Neural cell (in vitro differentiated cells): ENCODE results near the gene TUBB3.

Experiments
- EP300 ChIP-seq: fragments of 450-650 bp; conservative IDR thresholded peaks from 2 replicates; pipeline ENCODE4 v1.6.1; 2014; ENCODE audit warnings: antibody characterized with exemption, mild to moderate bottlenecking, moderate library complexity; ENCODE audit not compliant: poor library complexity, severe bottlenecking
- EZH2 ChIP-seq: fragments of 200-600, 300-800 bp; shearing (Covaris generic), sonication (generic); IDR thresholded peaks from 2 replicates; pipeline ENCODE4 v1.6.1; 2014; ENCODE audit warnings: antibody characterized with exemption, low read length, borderline replicate concordance, mild to moderate bottlenecking; ENCODE audit not compliant: insufficient read depth, poor library complexity, severe bottlenecking
- MXI1 ChIP-seq: fragments of 450-650 bp; conservative IDR thresholded peaks from 2 replicates; pipeline ENCODE4 v1.6.1; 2014; ENCODE audit warnings: antibody characterized with exemption, mild to moderate bottlenecking; ENCODE audit not compliant: poor library complexity, severe bottlenecking
- POLR2AphosphoS5 ChIP-seq: IDR thresholded peaks from 2 replicates; pipeline ENCODE4 v1.6.1; 2012
- RAD21 ChIP-seq: fragments of 450-650 bp; conservative IDR thresholded peaks from 2 replicates; pipeline ENCODE4 v1.6.1; 2014; ENCODE audit warnings: antibody characterized with exemption, mild to moderate bottlenecking, moderate library complexity
- SMC3 ChIP-seq: fragments of 450-650 bp; conservative IDR thresholded peaks from 2 replicates; pipeline ENCODE4 v1.6.1; 2014; ENCODE audit warnings: antibody characterized with exemption, mild to moderate bottlenecking, moderate library complexity; ENCODE audit not compliant: poor library complexity
- TAF1 ChIP-seq: IDR thresholded peaks from 2 replicates; pipeline ENCODE4 v1.6.1; 2012; ENCODE audit warnings: low read depth
- TF ChIP-seq, protein P1 (sequence below): fragments of 450-650 bp; IDR thresholded peaks from 2 replicates; pipeline ENCODE4 v1.5.1; 2014; ENCODE audit warnings: antibody characterized with exemption, mild to moderate bottlenecking, moderate library complexity; ENCODE audit not compliant: poor library complexity, severe bottlenecking

DNA sequence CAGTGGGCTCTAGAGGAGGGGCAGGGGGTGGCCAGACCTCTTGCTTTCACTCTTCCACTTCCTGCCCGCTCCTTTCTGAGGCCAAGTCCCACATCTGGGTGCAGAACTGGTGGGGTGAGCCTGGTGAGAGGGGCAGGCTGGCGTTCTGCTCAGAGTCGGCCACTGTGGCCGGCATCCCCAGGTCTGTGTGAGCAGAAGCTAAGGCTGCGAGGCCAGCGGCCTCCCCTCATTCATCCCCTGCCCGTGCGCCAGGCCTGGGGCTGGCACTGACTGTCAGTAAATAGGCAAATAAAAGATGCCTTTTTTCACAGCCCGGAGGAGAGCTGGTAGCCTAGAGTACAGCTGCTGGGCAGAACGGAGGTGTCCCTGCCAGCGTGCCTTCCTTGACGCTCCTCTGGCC is 26.6 kb downstream of the TUBB3 start:
- TF ChIP-seq, protein P1, sequence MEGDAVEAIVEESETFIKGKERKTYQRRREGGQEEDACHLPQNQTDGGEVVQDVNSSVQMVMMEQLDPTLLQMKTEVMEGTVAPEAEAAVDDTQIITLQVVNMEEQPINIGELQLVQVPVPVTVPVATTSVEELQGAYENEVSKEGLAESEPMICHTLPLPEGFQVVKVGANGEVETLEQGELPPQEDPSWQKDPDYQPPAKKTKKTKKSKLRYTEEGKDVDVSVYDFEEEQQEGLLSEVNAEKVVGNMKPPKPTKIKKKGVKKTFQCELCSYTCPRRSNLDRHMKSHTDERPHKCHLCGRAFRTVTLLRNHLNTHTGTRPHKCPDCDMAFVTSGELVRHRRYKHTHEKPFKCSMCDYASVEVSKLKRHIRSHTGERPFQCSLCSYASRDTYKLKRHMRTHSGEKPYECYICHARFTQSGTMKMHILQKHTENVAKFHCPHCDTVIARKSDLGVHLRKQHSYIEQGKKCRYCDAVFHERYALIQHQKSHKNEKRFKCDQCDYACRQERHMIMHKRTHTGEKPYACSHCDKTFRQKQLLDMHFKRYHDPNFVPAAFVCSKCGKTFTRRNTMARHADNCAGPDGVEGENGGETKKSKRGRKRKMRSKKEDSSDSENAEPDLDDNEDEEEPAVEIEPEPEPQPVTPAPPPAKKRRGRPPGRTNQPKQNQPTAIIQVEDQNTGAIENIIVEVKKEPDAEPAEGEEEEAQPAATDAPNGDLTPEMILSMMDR = no peak
- TF ChIP-seq TAF1 (no peak), SMC3 (no peak), MXI1 (no peak), EZH2 (no peak), POLR2AphosphoS5 (no peak), RAD21 (no peak), EP300 (no peak)
